GM12891 (cell line): ENCODE results near the gene TRIM47. TPM values are rescaled to one million over a fixed set of nuclear protein-coding genes. Genes with fewer than 3 reads are reported as not detected.

Experiments used
- DNase-seq: peaks from one replicate; pipeline ENCODE4 v3.0.0; 2011; ENCODE audit warnings: low spot score; ENCODE audit not compliant: insufficient read length
- FAIRE-seq: peaks from 2 replicates; lab custom pipeline; 2011; peaks lifted over from hg19 to GRCh38; lab: Jason Lieb, UNC
- PAX5 ChIP-seq: IDR thresholded peaks from 2 replicates; pipeline ENCODE4 v1.6.1; 2011; ENCODE audit warnings: low read length, moderate library complexity, mild to moderate bottlenecking; ENCODE audit not compliant: insufficient read depth, severe bottlenecking
- POLR2A ChIP-seq: IDR thresholded peaks from 2 replicates; pipeline ENCODE4 v1.6.1; 2011; ENCODE audit warnings: low read depth, low read length, control low read depth
- POLR2AphosphoS5 ChIP-seq: IDR thresholded peaks from 2 replicates; pipeline ENCODE4 v1.6.1; 2011; ENCODE audit warnings: low read depth, low read length, control low read depth
- POU2F2 ChIP-seq: IDR thresholded peaks from 2 replicates; pipeline ENCODE4 v1.6.1; 2011; ENCODE audit warnings: low read depth, mild to moderate bottlenecking, control low read depth, low read length, moderate library complexity
- SPI1 ChIP-seq: IDR thresholded peaks from 2 replicates; pipeline ENCODE4 v1.6.1; 2011; ENCODE audit warnings: low read depth, low read length, control low read depth
- TAF1 ChIP-seq: IDR thresholded peaks from 2 replicates; pipeline ENCODE4 v1.6.1; 2011; ENCODE audit warnings: low read depth, low read length, control low read depth
- polyA plus RNA-seq: library from polyadenylated mRNA; unstranded; fragments of >200 nt; gene quantifications from one replicate; pipeline ENCODE4 v1.2.1, GENCODE V29; 2012; ENCODE audit warnings: low read depth, missing spikeins, inconsistent platforms; ENCODE audit not compliant: missing spikeins

TRIM47 gene
- polyA plus RNA-seq: 1.0 TPM

GRCh38 chr17:75878174-75878998 is at the start of gene TRIM47:
TSS of gene TRIM47 (minus strand) at chr17:75878581. CDS start at chr17:75878548, 33 bp downstream.
- no peak for FAIRE-seq
- no peak for DNase-seq
- no peak for TF ChIP-seq PAX5
- TF ChIP-seq TAF1: no peak
- no peak for TF ChIP-seq SPI1
- TF ChIP-seq POU2F2: no peak
- TF ChIP-seq POLR2A: no peak
- TF ChIP-seq POLR2AphosphoS5: no peak

GRCh38 chr17:75927286-75927922 is 49.0 kb upstream of the TRIM47 start:
- TF ChIP-seq SPI1 (no peak), POLR2A (no peak), POU2F2 (no peak), POLR2AphosphoS5 (no peak)
- FAIRE-seq (peak; percentile 16), DNase-seq (peak; percentile 66)

GRCh38 chr17:75926456-75926855 is 48.1 kb upstream of the TRIM47 start:
- TF ChIP-seq SPI1: no peak
- TF ChIP-seq POLR2AphosphoS5: no peak
- no peak for TF ChIP-seq TAF1
- no peak for TF ChIP-seq POU2F2
- no peak for TF ChIP-seq POLR2A
- FAIRE-seq: no peak
- no peak for DNase-seq

- no peak for DNase-seq
- FAIRE-seq: no peak
- TF ChIP-seq TAF1: no peak
- TF ChIP-seq SPI1: no peak
- TF ChIP-seq POLR2AphosphoS5: no peak
- TF ChIP-seq POLR2A: no peak
- TF ChIP-seq PAX5: no peak
- no peak for TF ChIP-seq POU2F2
Measured at GRCh38 chr17:75925912-75926311, 47.5 kb upstream of the TRIM47 start.

- TF ChIP-seq TAF1: no peak
- no peak for TF ChIP-seq POU2F2
- TF ChIP-seq SPI1: no peak
- TF ChIP-seq PAX5: no peak
- no peak for DNase-seq
- no peak for FAIRE-seq
Measured at GRCh38 chr17:75925103-75925502, 46.7 kb upstream of the TRIM47 start.

- TF ChIP-seq POU2F2: no peak
- TF ChIP-seq TAF1: no peak
- TF ChIP-seq POLR2AphosphoS5: no peak
- no peak for TF ChIP-seq PAX5
- no peak for TF ChIP-seq POLR2A
- TF ChIP-seq SPI1: no peak
- no peak for FAIRE-seq
- no peak for DNase-seq
Measured at GRCh38 chr17:75922963-75923874, 44.8 kb upstream of the TRIM47 start.

- no peak for FAIRE-seq
- TF ChIP-seq POU2F2 (no peak), SPI1 (no peak), PAX5 (no peak), POLR2A (no peak), TAF1 (no peak), POLR2AphosphoS5 (no peak)
- no peak for DNase-seq
Measured at GRCh38 chr17:75922173-75922961, 44.0 kb upstream of the TRIM47 start.

- DNase-seq (no peak), FAIRE-seq (no peak)
- TF ChIP-seq TAF1 (no peak), POU2F2 (no peak), SPI1 (no peak), POLR2AphosphoS5 (no peak), PAX5 (no peak), POLR2A (no peak)
Measured at GRCh38 chr17:75921596-75921995, 43.2 kb upstream of the TRIM47 start.

- no peak for FAIRE-seq
Measured at GRCh38 chr17:75920045-75920560, 41.7 kb upstream of the TRIM47 start.

More at GRCh38 chr17:75920045-75920560, 41.7 kb upstream of the TRIM47 start:
- TF ChIP-seq PAX5 (no peak), POLR2AphosphoS5 (no peak), POLR2A (no peak), POU2F2 (no peak), TAF1 (no peak), SPI1 (no peak)
- no peak for DNase-seq
